Osteocyte (in vitro differentiated cells): ENCODE measurements around the gene SLC22A25. TPM values are rescaled to one million over a fixed set of nuclear protein-coding genes. Genes with fewer than 3 reads are reported as not detected.
A peak's percentile ranks its signal among the peaks of the same experiment; 100 is the strongest.

ENCODE experiments used
- DNase-seq: peaks from one replicate; pipeline ENCODE4 v3.0.0; 2021; ENCODE audit warnings: mixed read lengths; ENCODE audit not compliant: unreplicated experiment; ENCODE audit errors: extremely low spot score
- H3K27ac Mint-ChIP-seq: one replicate; pipeline ENCODE4 v1.8.0; 2021; ENCODE audit warnings: mild to moderate bottlenecking, mixed read lengths; ENCODE audit not compliant: unreplicated experiment
- H3K27me3 Mint-ChIP-seq: one replicate; pipeline ENCODE4 v1.8.0; 2021; ENCODE audit warnings: mixed read lengths; ENCODE audit not compliant: unreplicated experiment
- H3K36me3 Mint-ChIP-seq: one replicate; pipeline ENCODE4 v1.8.0; 2021; ENCODE audit warnings: mixed read lengths; ENCODE audit not compliant: unreplicated experiment
- H3K4me1 Mint-ChIP-seq: one replicate; pipeline ENCODE4 v1.8.0; 2021; ENCODE audit warnings: mixed read lengths; ENCODE audit not compliant: unreplicated experiment
- H3K4me3 Mint-ChIP-seq: one replicate; pipeline ENCODE4 v1.8.0; 2021; ENCODE audit warnings: mild to moderate bottlenecking, moderate library complexity, mixed read lengths; ENCODE audit not compliant: unreplicated experiment
- H3K9me3 Mint-ChIP-seq: one replicate; pipeline ENCODE4 v1.8.0; 2021; ENCODE audit warnings: mixed read lengths; ENCODE audit not compliant: unreplicated experiment
- CTCF ChIP-seq: fragments of 200-600 bp; sonication (generic); IDR thresholded peaks from 2 replicates; pipeline ENCODE4 v1.5.0; 2021; ENCODE audit warnings: antibody characterized with exemption, mild to moderate bottlenecking, moderate library complexity
- total RNA-seq: library from RNA; stranded (reverse); gene quantifications from 2 replicates; pipeline ENCODE4 v1.2.1, GENCODE V29; 2021

SLC22A25 gene
- total RNA-seq, 1 donor from 2014 or later: not detected

GRCh38 chr11:63229815-63230214, 13.6 kb downstream of the SLC22A25 start:
- no peak for TF ChIP-seq CTCF
- Mint-ChIP-seq H3K27me3 (no peaks in the 10 kb centered on the region), H3K4me3 (no peak overlapping the region), H3K36me3 (no peaks in the 10 kb centered on the region), H3K9me3 (peaks cover 4% of the 10 kb centered on the region), H3K27ac (no peak overlapping the region), H3K4me1 (no peaks in the 10 kb centered on the region)
- no peak for DNase-seq

DNA sequence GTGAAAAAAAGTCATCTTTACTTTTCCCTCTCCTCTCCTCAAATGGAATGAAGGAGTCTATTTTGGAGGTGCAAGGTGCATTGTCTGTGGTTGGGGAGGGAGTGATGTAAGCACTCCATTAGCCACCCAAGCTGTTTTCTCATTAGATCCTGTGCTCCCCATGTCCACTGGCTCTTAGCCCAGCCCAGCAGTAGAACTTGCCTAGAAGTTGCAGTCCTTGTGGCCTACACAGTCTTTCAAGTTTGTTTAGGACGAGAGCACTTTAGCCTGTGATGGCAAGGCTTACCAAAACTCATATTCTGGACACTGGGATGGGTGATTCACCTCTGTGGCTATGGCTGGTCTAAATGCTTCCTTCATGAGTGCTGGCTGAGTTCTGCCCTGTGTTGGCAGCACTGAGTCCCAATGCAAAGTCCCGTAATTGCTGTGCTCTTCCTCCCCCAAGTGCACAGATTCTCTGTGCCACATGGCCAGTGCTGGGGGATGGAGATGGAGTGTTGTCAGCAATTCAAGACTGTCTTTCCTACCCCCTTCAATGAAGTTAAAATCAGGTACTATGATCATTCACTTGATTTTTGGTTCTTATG, 15.8 kb downstream of the SLC22A25 start:
- Mint-ChIP-seq H3K27ac (no peak overlapping the region), H3K4me3 (no peak overlapping the region), H3K27me3 (peaks cover 5% of the 10 kb centered on the region), H3K4me1 (no peaks in the 10 kb centered on the region), H3K9me3 (peaks cover 4% of the 10 kb centered on the region), H3K36me3 (no peaks in the 10 kb centered on the region)
- TF ChIP-seq CTCF: no peak
- DNase-seq: no peak

DNA sequence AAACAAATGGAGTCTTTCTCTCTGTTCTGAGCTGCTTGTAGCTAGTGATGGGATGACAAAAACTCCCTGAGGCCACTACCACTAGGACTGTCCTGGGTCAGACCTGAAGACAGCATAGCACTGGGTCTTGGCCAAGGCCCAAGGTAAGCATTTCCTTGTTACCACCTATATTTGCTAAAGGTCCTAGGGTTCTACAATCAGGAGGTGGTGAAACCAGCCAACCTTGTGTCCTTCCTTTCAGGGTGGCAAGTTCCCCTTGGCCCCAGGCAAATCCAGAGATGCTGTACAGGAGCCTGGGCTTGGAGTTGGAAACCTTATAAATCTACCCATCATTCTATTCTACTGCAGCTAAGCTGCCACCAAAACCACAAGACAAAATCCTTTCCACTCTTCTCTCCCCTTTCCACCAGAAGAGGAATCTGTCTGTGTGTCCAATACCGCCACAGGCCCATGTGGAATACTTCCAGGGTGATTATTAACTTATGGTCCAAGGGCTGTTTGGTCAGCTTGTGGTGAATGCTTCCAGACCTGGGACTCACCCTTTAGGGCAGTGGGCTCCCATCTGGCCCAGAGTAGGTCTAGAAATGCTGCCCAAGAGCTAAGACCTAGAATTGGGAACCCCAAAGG, 16.8 kb downstream of the SLC22A25 start:
- no peak for TF ChIP-seq CTCF
- Mint-ChIP-seq H3K4me1 (no peaks in the 10 kb centered on the region), H3K9me3 (no peaks in the 10 kb centered on the region), H3K4me3 (no peak overlapping the region), H3K27ac (no peak overlapping the region), H3K36me3 (no peaks in the 10 kb centered on the region), H3K27me3 (peaks cover 8% of the 10 kb centered on the region)
- DNase-seq: no peak

GRCh38 chr11:63214093-63214492, 29.3 kb downstream of the SLC22A25 start:
- H3K27ac Mint-ChIP-seq: no peak overlapping the region
- TF ChIP-seq CTCF: no peak
- no peaks in the 10 kb centered on the region for H3K36me3 Mint-ChIP-seq
- DNase-seq: no peak
- no peaks in the 10 kb centered on the region for H3K9me3 Mint-ChIP-seq
- H3K4me3 Mint-ChIP-seq: no peak overlapping the region
- H3K4me1 Mint-ChIP-seq: no peaks in the 10 kb centered on the region
- H3K27me3 Mint-ChIP-seq: no peaks in the 10 kb centered on the region

- no peaks in the 10 kb centered on the region for H3K36me3 Mint-ChIP-seq
- no peak overlapping the region for H3K27ac Mint-ChIP-seq
- no peaks in the 10 kb centered on the region for H3K9me3 Mint-ChIP-seq
- DNase-seq: no peak
- peaks cover 2% of the 10 kb centered on the region for H3K27me3 Mint-ChIP-seq
- no peaks in the 10 kb centered on the region for H3K4me1 Mint-ChIP-seq
- no peak overlapping the region for H3K4me3 Mint-ChIP-seq
- TF ChIP-seq CTCF: peak; percentile 51
Measured at GRCh38 chr11:63212742-63213141, 30.7 kb downstream of the SLC22A25 start.
